GM19240 (cell line): ENCODE measurements around the gene MAML3.

Experiments
- DNase-seq: peaks from one replicate; pipeline ENCODE4 v3.0.0; 2011; ENCODE audit warnings: low spot score; ENCODE audit not compliant: insufficient read length

Gene MAML3

DNA sequence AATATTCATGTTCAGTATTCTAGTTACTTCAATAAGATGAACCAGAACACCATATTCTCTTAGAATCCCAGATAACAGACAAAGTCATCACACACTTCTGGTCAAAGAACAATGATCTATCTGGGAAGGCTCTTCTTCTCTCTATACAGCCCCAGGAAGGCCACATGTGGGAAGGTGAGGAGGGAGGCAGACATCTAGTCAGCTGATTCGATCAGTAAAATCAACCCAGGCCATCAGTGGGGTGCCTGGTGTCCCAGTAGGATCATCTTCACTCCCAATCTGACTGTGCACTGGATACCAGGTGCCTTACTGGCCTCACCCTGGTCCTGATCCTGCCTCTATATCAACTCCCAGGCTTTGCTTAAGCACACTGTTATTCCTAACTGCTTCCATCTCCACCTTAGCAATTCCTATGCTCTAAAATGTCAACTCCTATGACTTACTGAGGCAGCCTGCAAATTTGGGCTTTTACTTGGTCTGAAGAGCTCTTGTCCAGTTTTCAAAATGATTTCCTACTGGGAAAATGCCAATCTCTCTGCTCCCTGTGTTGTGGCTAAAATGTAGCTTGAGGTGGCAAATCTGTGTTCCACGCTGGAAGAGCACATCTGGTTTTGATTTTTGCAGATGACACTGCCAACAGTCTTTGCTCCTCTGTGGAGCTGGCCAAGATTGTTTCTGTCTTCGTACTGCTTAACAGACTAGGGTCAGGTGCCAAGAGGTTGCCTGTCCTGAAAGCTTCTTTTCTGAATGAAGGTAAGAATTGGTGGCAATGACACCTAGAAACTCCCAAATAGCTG is 359.6 kb downstream of the MAML3 start:
- DNase-seq, result no peak

DNA sequence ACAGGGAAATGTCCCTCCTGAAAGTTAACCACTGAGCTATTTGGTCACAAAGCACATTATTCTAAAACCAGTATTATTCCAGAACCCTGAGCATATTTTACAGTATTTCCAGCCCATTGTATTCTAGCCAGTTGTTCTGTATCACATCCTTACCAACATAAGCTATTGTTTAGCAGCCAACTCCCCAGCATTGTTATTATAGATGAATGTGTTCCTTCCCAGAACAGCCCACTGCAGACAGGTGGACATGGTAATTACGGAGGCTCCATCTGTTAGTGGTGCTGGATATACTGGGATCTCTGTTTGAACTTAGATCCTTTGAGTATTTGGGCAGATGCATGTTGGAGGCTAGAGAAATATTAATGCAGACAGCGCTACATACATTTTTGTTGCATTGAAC is 362.3 kb downstream of the MAML3 start:
- no peak for DNase-seq

DNA sequence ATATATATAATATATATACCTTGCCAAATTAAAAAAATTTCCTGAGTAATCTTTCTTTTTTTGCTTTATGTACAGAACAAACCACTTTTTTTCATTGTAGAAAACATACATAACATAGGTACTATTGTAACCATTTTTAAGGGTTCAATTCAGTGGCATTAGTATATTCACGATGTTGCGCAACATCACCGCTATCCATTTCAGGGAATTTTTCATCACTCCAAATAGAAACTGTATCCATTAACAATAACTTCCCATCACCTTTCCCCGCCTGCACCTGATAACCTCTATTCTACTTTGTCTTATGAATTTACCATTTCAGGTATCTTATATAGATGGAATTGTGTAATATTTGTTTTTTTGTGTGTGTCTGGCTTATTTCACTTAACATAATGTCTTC is 363.7 kb downstream of the MAML3 start:
- no peak for DNase-seq

DNA sequence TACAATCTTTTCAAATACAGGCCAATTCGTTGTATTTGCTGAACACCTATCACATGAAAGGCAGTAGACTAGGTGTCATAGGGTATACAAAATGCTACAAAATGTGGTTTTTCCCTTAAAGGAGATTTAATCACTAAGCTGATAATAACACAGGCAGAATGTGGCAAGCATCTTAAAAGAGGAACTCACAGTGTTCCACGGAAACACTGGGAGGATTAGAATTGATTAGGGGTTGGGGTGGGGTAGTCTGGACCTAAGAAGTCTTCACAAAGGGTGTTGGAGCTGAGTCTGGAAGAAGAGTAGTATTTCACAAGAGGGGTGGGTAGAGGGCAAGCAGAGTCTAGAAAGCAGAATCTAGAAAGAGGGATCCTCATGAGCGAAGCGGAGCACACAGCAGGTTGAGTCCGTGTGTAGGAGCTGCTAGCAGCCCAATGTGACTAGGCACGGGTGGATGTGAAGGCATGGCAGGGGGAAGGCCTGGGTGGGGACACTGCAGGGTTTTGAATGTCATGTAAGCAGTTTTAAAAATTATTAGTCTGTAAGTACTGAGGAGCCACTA is 364.8 kb downstream of the MAML3 start:
- DNase-seq, result no peak

DNA sequence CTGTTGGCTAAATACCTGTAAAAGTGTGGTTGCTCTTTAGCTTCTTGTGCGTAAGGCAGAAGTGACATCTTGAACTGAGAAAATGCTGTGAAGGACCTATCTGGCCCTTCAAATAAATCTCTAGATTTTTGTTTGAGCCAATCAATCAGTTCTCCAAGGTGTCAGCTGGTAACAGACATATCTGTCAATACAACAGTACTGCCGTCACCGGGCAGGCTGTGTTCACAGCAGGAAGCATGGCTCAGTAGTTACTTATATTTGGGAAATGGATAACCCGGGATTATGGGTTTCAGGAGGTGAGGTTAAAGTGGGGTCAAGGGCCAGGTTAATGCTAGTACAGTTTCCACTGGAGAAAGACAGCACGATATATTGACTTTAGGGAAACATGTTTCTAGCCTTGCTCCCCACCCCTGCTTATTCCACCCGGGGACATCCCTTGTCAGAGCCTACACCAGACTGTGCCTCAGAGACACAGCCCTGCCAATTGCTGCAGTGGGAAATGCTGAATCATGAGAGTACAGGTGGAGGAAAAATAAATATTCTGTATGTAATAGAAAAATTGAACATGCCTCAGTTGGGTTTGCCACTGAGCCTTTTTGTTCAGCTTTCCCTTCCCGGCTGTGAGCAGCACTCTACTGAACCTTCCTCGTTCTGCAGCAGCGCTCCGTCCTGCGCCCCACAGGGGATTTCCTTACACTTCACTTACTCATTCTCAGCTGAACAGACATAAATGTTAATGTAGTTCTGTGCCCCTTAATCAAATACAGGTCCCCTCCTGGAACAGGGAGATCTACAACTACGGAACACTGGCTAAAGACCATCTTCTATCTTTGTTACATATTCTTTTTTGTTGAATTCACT is 367.3 kb downstream of the MAML3 start:
- no peak for DNase-seq

DNA sequence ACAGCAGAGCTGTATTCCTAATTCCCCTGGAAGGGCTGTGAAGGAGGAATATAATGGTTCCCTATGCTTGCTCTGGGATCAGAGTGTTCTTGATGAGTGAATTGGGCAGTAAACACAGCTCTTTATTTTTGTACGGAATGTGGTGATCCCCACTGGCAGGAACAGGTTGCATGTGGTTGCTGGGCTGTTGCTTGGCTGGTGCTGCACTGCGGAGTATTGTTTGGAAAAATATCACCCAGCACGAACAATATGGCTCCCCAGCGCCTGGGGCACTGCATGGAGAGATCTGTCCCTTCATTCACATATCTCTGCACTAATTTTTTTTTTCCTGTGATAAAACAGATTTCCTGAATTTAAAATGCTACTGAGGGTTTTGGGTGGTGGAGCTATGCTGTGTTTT is 368.6 kb downstream of the MAML3 start:
- DNase-seq, result no peak

DNA sequence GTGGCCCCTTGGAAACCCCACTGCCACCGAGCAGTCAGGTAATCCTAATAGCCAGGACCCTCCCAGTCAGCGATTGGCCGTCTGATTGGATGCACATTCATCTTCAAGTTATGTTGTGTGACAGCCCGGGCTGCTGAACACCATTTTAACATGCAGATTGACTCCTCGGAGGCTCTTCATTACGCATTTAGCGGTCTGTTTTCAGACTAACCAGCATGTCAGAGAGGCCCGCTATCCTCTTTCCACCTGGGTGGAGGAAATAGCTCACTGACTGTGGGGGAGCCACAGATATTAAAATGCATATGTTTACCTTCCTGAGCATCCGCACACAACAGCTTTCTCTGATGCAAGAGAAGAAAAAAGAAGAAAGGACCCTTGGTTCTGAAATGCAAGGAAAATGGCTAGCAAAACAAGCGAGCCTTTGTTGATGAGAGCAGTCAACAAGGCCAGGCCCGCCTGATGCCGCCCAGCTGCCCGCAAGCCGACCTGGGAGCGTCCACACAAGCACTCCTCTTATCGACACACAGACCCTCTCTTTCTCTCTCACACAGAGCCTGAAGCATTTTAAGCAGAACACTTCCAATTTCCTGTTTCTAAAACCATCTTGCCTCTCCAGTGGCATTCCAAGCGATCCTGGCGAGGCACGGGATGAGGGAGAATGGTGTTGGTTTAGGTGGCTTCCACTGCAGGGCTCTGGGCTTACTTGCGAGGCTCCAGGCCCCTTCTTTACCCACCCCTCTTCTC is 370.1 kb downstream of the MAML3 start:
- DNase-seq, result no peak

DNA sequence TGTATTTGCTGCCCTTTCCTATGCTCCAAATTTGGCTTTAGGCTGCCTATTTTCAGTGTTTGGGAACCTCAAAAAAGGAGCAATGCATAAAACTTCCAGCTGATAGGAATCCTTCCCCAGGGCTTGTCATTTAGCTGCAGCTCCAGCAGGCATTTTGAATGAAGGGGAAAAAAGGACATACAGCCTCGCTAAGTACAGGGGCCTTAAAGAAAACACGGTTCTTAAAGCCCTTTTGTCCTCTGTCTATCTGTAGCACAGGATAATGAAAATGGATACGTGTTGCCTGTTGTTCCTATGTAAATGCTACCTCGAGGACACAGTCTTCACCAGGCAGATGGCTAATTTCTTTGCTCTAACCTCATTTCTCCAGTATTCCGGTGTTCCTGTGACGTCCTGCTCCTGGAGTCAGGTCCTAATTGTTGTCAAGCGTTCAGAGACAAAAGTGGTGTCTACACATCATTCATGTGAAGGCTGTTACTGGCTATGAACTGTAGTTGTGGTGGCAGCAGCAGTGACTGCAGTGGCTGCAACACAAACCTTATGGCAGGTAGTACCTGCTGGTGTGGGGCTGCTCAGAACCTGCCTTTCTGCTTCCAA is 371.0 kb downstream of the MAML3 start:
- DNase-seq, result no peak

DNA sequence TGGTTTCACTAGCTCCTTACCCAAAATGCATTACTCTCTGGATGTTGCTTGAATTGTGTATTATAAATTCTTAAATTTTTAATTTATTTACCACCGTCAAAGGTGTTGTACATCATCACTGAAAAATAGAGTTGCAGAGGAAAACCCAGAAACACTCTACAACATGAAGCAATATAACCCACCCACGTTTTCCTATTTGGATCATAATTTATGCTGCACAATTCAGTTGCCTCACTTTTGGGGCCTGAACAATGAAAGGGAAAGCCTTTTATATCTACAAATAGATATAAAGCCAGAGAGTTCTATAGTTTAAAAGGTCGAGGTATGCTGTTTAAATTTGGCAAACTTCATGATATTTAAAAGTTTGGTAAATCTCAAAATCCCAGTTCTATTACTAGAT is 372.9 kb downstream of the MAML3 start:
- no peak for DNase-seq

DNA sequence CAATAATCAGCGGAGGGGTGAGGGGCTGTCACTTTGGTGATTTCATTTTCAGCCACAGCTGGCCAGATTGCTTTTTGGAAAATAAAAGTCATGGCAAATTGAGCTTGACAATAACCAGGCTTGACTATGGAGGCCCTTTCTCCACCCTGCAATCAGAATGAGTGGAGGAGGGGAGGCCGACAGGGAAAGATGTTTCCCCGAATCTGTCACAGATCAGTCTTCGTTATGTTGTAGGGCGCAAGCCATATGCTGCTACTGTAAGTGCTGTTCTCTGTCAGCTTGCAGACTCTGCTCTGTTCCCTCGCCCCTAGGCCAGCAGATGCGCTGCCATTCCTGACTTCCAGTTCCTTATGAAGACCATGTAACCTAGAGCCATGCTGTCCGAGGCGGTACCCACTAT is 374.3 kb downstream of the MAML3 start:
- DNase-seq, result no peak

DNA sequence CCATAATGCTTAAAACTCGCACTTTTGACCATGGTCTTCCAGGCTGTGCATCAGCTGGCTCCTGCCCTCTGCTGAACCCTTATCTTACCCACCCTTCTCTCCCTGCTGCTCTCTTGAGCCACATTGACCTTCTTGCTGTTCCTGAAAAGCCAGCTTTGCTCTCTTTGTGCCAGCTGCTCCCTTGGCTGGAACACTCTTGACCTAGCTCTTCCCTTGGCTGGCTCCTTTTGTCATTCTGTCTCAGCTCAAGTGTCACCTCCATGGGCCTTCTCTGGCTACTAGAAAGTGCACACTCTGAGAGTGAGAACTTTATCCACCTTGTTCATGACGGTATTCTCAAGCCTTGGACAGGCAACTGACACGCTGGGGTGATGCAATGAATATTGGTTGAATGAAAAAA is 376.2 kb downstream of the MAML3 start:
- DNase-seq, result no peak

DNA sequence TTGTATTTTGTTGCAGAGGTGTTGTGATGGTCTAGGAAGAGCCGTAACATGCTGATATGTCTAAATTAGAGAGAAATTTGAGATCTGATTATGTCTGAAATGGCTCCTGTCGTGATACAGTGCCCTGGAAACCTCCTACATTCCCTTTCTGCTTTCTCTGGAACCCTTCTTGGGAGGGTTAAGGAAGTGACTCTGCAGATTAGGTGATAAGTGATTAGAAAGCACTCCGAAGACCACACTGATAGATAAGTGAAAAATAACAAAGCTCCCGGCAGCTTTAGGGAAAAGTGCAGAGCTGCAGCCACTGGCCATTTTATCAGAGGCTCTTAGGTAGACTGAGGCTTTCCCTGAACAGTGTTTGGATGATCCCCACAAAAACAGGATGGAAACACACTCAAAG is 377.7 kb downstream of the MAML3 start:
- no peak for DNase-seq

DNA sequence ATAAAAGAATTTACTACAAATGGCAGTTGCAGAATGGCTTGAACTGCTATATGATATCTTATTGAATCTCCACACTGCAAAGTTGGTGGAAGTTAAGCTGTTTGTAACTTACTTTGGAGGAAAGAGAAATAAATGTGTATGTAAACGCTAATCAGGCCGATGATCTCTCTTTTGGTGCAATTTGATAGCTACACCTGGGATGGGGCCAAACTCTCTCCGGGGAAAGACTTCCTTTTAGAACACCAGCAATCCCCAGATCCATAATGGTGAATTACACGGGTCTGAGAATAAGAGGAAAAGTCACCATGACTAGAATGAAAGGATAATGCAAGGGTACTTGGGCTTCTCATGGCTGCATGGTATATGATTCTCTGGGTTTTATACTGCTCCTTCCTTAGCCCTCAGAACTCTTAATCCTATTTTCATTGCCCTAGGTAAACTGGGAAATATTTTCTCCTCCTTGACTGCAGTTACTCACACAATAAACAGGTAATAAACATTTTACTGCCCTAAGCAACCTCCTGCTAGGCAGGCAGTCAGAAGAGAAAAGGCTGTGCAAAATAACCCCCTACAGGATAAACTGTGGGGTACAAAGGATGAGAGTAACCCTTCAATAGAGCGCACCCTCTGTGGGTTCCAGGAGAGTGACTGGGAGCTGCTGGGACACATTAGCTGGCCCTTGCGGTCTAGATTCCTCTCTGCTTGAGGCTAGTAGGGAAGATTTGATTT is 379.1 kb downstream of the MAML3 start:
- no peak for DNase-seq

DNA sequence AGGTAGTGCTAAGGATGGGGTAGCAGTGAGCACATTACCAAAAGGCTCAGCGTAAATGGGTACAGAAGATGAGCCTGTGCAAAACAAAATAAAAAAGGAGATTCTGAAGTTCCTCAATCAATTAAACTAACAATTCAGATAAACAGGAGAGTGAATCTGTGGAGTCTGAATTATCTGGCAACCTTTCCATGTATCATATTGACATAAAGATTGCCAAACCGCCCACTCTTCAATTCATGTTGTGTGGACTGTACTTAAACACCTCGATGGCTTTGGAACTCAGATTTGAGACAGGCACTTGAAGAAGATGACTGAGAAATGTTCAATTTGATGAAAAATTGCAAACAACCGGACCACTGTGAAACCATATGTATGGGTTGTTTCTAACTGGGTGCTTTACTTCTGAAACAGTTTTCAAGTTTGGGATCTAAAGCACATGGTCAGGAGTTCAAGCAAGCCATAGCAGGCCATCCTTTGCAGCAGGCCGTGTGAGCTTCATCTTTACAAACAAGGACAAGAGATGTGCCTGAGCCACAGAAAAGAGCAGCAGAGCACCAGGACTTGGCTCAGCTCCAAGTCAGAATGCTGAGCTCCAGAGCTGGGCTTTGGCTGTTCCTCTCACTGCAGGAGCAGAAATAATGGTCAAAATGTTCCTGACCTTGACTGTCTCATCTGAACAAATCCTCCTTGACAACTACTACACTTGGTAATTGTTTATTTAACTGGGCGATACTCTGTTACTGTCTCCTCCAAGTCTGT is 380.2 kb downstream of the MAML3 start:
- no peak for DNase-seq

DNA sequence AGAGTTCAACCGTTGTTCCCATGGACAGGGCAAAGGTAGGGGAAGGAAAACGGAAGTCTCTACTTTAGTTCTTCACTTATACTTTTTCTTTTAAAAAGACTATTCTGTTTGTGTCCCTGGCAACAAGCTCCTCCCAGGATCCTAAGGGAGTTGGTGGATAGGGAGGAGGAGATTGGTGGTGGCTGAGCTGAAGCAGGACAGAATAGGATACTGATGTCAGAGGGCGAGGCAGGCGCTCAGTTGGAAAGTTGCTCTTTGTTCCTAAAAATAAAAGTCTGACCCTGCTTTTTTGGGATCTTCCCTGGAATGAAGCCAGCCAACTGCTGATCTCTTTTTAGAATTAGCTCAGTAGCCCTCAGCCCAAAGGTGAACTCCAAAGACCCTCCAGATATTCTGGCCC is 383.6 kb downstream of the MAML3 start:
- no peak for DNase-seq

DNA sequence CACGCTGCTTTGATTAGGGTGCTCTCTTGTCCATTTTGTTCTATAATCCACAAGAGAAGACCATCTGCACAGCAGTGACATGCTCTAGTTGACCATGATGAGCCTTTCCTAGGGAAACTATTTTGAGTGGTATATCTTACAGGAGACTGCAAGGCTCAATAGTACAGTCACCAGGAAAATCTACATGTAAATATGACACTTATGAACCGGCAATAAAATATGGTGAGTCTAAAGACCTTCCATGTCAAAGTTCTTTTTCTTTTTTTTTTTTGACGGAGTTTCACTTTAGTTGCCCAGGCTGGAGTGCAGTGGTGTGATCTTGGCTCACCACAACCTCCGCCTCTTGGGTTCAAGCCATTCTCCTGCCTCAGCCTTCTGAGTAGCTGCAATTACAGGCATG is 384.6 kb downstream of the MAML3 start:
- no peak for DNase-seq

DNA sequence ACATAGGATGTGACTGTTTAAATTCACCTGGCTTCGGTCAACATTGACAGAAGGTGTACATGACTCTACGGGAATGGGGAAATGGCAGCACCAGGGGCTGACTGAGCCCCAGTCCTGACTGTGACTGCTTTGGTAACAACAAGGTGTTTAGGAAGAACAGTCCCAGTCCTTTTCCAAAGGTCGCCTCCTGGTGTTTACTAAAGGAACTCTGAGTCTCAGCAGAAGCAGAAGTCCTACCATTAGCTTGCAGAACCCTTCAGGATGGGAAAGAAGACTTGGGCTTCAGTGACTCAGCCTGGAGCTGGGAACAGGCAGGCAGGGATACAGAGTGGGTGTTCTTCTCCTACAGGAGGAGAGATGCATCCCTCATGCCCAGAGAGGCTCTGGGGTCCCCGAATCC is 385.1 kb downstream of the MAML3 start:
- DNase-seq, result no peak

DNA sequence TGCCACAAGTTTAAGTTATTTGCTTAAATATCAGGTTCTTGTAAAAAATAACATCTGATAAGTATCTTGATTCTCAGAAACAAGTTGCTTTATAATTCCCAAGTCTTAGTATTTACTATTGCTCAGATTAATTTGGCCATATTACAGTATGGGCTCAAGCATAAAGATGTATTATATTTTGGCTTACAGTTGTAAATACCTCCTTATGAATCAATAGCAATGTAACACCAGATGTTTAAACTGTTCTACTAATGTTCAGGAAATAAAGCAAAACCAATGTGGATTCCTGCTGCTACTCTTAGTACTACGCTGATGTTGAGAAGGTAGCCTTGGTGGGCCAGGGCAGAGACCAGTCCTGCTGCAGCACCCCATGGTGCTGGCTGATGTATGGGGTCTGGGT is 385.6 kb downstream of the MAML3 start:
- DNase-seq, result no peak

DNA sequence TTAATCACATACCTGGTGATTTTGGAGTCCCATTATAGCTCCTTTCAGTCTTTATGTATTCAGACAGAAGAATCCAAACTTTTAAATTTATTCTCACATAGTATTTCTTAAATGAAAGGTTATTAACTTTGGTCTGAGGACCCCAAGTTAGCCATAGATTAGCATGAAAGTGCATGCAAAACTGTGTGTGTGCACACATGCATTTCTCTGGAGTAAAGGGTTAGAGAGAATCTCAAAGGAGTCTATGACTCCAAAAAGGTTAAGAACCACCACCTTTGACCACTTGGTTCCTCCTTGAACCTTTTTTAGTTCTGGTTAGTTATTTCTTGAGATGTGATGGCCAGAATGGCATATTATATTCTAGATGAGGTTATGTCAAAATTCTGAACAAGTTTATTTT is 386.4 kb downstream of the MAML3 start:
- DNase-seq, result no peak

DNA sequence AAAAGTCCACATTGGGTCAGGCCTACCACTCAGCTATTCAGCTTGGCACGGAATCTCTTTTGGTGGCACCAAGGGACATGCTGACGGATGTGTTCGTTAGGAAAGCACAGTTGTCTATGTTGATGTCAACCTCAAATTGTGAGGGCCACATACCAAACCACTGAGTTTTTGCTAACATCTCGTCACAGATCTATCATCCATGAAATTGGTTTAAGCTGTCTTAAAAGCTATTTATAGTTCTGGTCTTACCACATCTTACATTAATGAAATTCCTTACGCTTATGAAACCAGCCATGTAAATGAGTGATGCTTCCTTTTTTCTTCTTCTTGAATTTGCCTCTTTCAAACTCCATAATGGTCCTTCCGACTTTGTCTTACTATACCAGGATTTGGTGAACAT is 386.8 kb downstream of the MAML3 start:
- no peak for DNase-seq
